ENCODE data around the gene AHCYL1. TPM values are rescaled to one million over a fixed set of nuclear protein-coding genes. Genes with fewer than 3 reads are reported as not detected.

AHCYL1 gene
- total and polyA plus RNA-seq, 2 donors from 2014 or later, result 103 to 125 TPM

DNA sequence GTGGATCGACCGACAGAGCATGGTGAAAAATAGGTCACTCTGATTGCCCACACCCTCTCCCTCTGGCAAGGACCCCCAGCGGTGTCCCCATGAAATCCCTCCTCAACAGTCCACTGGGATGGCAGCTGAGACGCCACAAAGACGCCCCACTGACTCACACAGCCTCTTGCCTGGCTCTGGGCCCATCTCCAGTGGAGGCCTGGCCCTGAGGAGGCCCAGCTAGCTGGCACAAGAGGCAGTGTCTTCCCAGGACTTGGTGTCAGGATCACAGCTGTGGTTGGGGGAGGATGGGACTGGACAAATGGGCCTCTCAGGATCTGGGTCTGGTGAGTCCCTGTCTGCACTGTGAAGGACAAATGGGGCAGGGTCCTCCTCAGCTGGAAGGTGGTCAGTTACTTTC, 81.3 kb downstream of the AHCYL1 start:
- Histone ChIP-seq H3K27ac (ENCODE audit: low read depth in 2 of 2, low read length in 2 of 2) (no peak overlapping the region), H3K9ac (ENCODE audit: low read length in 3 of 3) (no peak overlapping the region), H3K36me3 (ENCODE audit: control insufficient read depth in 2 of 3, insufficient read depth in 3 of 3, low read length in 3 of 3) (no peaks in the 10 kb centered on the region), H3K4me3 (ENCODE audit: low read length in 3 of 3) (no peak overlapping the region), H3K9me3 (ENCODE audit: control insufficient read depth in 2 of 3, insufficient read depth in 1 of 3, low read length in 3 of 3) (no peaks in the 10 kb centered on the region), H3K4me1 (ENCODE audit: control insufficient read depth in 2 of 3, insufficient read depth in 2 of 3, low read depth in 1 of 3, low read length in 3 of 3) (peaks cover 0 to 5% (median 0%) of the 10 kb centered on the region in 3 donors), H3K27me3 (ENCODE audit: control insufficient read depth, insufficient read depth, low read length) (peaks cover 22% of the 10 kb centered on the region)
- DNase-seq, result no peak
- intact Hi-C loops (cut with DNase I), result no loop called here
- FAIRE-seq, result no peak
- TF ChIP-seq, protein P1, sequence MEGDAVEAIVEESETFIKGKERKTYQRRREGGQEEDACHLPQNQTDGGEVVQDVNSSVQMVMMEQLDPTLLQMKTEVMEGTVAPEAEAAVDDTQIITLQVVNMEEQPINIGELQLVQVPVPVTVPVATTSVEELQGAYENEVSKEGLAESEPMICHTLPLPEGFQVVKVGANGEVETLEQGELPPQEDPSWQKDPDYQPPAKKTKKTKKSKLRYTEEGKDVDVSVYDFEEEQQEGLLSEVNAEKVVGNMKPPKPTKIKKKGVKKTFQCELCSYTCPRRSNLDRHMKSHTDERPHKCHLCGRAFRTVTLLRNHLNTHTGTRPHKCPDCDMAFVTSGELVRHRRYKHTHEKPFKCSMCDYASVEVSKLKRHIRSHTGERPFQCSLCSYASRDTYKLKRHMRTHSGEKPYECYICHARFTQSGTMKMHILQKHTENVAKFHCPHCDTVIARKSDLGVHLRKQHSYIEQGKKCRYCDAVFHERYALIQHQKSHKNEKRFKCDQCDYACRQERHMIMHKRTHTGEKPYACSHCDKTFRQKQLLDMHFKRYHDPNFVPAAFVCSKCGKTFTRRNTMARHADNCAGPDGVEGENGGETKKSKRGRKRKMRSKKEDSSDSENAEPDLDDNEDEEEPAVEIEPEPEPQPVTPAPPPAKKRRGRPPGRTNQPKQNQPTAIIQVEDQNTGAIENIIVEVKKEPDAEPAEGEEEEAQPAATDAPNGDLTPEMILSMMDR (IDR thresholded peaks at IDR 0.05; ENCODE audit: borderline replicate concordance, extremely low read depth, insufficient read depth), result no peak

DNA sequence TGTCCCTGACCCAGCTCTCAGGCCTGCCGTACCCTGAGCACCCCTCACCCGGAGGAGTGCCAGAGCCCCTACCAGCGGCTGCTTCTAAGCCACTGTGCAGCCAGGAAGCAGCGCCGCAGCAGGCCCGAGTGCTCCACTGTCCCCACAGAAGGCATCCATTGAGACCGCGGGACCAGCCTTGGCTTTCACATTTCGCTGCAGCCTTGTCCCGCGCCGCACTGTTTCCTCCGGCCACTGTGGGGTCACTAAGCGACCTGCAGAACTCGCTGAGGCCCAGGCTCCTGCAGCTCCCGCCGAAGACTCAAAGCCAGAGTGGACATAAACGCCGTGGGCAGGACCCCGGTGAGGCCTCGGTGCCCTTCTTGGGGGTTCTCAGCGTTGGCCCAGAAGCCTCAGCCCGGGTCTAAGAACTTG, 82.9 kb downstream of the AHCYL1 start:
- peaks cover 39% of the 10 kb centered on the region for H3K27me3 ChIP-seq (ENCODE audit: control insufficient read depth, insufficient read depth, low read length)
- intact Hi-C loops (cut with DNase I), result no loop called here
- H3K4me3 ChIP-seq (ENCODE audit: low read length in 3 of 3), result no peak overlapping the region
- H3K9me3 ChIP-seq (ENCODE audit: control insufficient read depth in 2 of 3, insufficient read depth in 1 of 3, low read length in 3 of 3), result no peaks in the 10 kb centered on the region
- FAIRE-seq (no peak), DNase-seq (peak in 2 of 5 donors; percentile 32 to 58)
- H3K36me3 ChIP-seq (ENCODE audit: control insufficient read depth in 2 of 3, insufficient read depth in 3 of 3, low read length in 3 of 3), result no peaks in the 10 kb centered on the region
- H3K9ac ChIP-seq (ENCODE audit: low read length in 3 of 3), result no peak overlapping the region
- H3K4me1 ChIP-seq (ENCODE audit: control insufficient read depth in 2 of 3, insufficient read depth in 2 of 3, low read depth in 1 of 3, low read length in 3 of 3), result peaks cover 0 to 5% (median 0%) of the 10 kb centered on the region in 3 donors
- no peak overlapping the region for H3K27ac ChIP-seq (ENCODE audit: low read depth in 2 of 2, low read length in 2 of 2)
- TF ChIP-seq, protein P1 (IDR thresholded peaks at IDR 0.05; ENCODE audit: borderline replicate concordance, extremely low read depth, insufficient read depth), result no peak

DNA sequence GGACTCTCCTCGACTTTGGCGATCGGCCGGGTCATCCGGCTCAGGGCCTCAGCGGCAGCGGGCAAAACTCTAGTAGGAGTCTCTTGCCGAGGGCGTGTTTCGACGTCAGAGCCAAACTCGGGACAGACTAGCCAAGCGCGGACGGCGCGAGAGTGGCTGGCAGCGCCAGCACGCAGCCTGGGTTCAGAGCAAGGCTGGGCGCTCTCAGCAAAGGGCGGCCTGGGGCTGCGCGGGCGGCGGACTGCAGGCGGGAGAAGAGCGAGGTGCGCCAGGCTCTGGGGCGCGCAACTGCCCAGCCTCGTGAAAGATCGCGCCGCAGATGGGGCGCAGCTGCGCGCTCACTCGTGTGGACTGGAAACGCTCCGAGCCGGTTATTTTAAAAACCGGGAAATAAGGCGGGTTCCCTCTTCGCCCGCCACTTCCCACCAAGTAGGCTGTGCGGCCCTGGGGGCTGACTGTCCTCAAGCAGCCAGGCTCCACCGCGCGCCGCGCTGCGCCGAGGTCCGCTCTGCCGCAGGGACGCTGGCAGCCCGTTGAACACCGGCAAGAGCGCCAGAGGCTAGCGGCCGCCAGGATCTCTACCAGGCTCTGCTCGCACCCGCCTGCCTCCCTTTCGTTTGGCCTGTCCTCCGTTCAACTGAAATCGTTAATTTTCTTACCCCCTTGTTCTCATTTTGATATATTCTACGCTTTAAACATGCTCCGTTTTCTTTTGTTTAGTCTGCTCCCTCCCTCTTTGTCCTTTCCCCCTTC, 83.5 kb downstream of the AHCYL1 start:
- no peaks in the 10 kb centered on the region for H3K9me3 ChIP-seq (ENCODE audit: control insufficient read depth in 2 of 3, insufficient read depth in 1 of 3, low read length in 3 of 3)
- DNase-seq (peak in 3 of 5 donors; percentile 59 to 71 (median 60)), FAIRE-seq (no peak)
- no peaks in the 10 kb centered on the region for H3K36me3 ChIP-seq (ENCODE audit: control insufficient read depth in 2 of 3, insufficient read depth in 3 of 3, low read length in 3 of 3)
- no peak overlapping the region for H3K9ac ChIP-seq (ENCODE audit: low read length in 3 of 3)
- peaks cover 0 to 5% (median 0%) of the 10 kb centered on the region in 3 donors for H3K4me1 ChIP-seq (ENCODE audit: control insufficient read depth in 2 of 3, insufficient read depth in 2 of 3, low read depth in 1 of 3, low read length in 3 of 3)
- intact Hi-C loops (cut with DNase I), result no loop called here
- H3K27ac ChIP-seq (ENCODE audit: low read depth in 2 of 2, low read length in 2 of 2), result no peak overlapping the region
- TF ChIP-seq, protein P1 (IDR thresholded peaks at IDR 0.05; ENCODE audit: borderline replicate concordance, extremely low read depth, insufficient read depth), result no peak
- peaks cover 44% of the 10 kb centered on the region for H3K27me3 ChIP-seq (ENCODE audit: control insufficient read depth, insufficient read depth, low read length)
- H3K4me3 ChIP-seq (ENCODE audit: low read length in 3 of 3), result no peak overlapping the region

Data from kidney (tissue), 14 donors.